HG02571 (cell line): ENCODE measurements around the gene CDC42.

Experiments used
- ATAC-seq: cut with Tn5 transposase; IDR thresholded peaks from one replicate; pipeline ENCODE4 v1.9.1; 2021; ENCODE audit warnings: mild to moderate bottlenecking, moderate library complexity; ENCODE audit not compliant: unreplicated experiment

CDC42 gene

GRCh38 chr1:22124592-22125229 lies 72.2 kb downstream of the CDC42 start:
- no peak for ATAC-seq

- no peak for ATAC-seq
These were observed 74.0 kb downstream of the CDC42 start for GRCh38 chr1:22126531-22126930.

- ATAC-seq: no peak
These were observed 74.7 kb downstream of the CDC42 start for GRCh38 chr1:22127248-22127647.

GRCh38 chr1:22127731-22128130 lies 75.2 kb downstream of the CDC42 start:
- no peak for ATAC-seq

- ATAC-seq: no peak
These were observed 75.9 kb downstream of the CDC42 start for GRCh38 chr1:22128392-22128791.

- no peak for ATAC-seq
These were observed 77.1 kb downstream of the CDC42 start for GRCh38 chr1:22129501-22130117.

- no peak for ATAC-seq
These were observed 78.6 kb downstream of the CDC42 start for GRCh38 chr1:22131062-22131461.

- no peak for ATAC-seq
These were observed 79.5 kb downstream of the CDC42 start for GRCh38 chr1:22131875-22132486.

GRCh38 chr1:22132517-22133235 lies 80.2 kb downstream of the CDC42 start:
- ATAC-seq: no peak

GRCh38 chr1:22133247-22133930 lies 80.9 kb downstream of the CDC42 start:
- ATAC-seq: no peak

GRCh38 chr1:22133931-22134324 lies 81.4 kb downstream of the CDC42 start:
- ATAC-seq: no peak

GRCh38 chr1:22137004-22137720 lies 84.7 kb downstream of the CDC42 start:
- ATAC-seq: no peak

GRCh38 chr1:22139066-22139594 lies 86.6 kb downstream of the CDC42 start:
- ATAC-seq: no peak

- ATAC-seq: no peak
These were observed 87.3 kb downstream of the CDC42 start for GRCh38 chr1:22139817-22140216.
